HG02970 (cell line): Measurements from ENCODE around the gene AKAP5.
A peak's percentile ranks its signal among the peaks of the same experiment; 100 is the strongest.
"Not testable (repeated sequence)": the region's sequence is repeated elsewhere in the genome, so short reads cannot be mapped to it uniquely, and the experiment has no call there.

ENCODE experiments used
- ATAC-seq: cut with Tn5 transposase; IDR thresholded peaks from one replicate; pipeline ENCODE4 v1.9.1; 2021; ENCODE audit warnings: mild to moderate bottlenecking, moderate library complexity, moderate number of reproducible peaks; ENCODE audit not compliant: unreplicated experiment, low FRiP score

Gene AKAP5

DNA sequence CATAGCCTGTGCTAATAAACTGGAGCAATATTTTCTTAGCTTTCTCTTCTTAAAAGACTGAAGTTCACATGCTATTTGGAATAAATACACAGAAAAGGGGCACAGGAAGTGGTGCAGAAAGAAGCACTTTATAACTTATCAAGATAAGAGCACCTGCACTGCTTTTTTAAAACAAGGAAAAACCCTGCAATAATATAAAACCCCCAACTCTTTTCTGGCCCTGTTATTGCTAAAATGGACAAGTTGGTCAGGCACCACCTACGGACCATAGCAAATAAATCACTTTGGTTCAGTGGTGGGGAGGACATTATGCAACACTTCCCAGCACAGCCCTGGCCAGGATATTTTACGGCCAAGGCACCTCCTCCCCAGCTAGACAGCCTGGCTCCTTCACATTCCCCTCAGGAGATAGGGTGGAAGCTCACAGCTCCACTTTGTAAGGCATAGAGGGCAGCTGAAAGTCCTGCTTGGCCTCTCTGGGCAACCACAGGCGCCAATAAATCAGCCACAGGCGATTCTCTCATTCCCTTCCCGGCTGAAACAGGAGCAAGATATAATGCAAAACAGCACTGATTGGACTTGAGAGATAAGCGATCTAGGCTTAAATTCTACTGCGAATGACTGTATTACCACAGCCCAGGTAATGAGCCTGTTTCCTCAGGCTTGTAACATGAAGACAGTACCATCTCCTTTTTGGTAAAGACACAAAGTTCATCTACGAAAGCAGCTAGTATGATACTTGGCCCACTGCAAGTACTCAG is 36.3 kb downstream of the AKAP5 start:
- ATAC-seq = no peak

DNA sequence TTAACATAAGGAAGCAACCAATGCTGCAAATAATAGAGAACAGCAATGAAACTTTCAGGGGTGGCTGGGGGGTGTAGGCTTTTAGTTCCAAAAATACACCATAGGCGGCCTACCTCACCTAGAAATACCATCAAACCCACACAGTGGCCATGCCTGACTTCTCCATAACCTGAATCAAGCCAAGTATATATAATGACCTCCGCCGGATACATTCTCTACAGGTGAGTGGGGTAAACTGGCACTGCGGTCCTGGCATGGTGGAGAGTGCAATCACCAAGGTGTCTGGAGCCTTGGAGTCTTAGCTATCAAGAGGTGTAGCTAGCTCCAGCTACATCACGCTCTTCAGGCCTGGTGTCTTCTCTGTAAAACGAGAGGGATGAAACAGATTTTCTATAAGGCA is 37.2 kb downstream of the AKAP5 start:
- ATAC-seq = no peak

GRCh38 chr14:64502887-64503433 is 37.7 kb downstream of the AKAP5 start:
- ATAC-seq = no peak

DNA sequence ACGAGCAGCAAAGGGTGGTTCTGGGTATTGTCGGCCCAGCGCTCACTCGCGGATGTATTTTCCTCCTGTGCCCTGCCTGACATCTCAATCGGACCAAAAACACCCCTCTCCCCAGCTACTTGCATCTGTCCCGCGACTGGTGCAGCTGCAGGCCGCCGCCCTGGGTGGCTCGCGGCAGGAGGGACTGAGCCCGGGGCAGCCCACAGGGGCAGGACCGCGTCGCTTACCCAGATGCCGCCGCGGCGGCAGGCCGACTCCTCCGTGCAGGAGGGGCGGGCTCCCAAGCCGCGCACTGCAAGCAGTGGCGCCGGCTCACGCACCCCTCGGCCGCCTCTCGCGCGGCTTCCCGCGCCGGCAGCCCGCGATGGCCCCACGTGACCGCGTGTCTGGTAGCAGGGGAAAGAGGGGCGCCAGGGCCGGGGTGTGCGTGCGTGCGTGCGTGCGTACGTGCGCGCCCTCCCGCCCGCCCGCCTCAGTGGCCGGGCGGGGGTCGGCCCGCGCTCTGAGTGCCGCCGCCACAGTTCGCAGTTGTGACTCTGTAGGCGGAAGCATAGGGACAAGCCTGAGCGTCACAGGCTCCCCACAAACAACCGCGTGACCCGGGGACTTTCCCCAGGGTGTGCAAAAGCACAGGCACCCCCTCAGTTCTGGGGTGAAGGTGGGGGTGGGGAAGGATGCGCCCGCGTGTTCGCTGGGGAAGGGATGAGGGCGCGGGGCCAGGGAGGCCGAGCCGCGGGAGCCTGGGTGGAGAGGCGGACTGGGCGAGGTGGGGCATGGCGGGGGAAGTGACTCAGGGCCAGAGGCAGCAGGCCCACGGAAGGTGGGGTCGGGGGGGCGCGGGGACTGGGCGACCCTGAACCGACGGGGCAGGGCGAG is 38.4 kb downstream of the AKAP5 start, which contains the start of gene ZBTB25:
TSS of gene ZBTB25 (minus strand) at position 405 of the 876 bp plus-strand sequence. CDS start 13,305 bp downstream, outside the sequence.
- peak; percentile 57 for ATAC-seq

GRCh38 chr14:64504310-64504896 is 39.1 kb downstream of the AKAP5 start, which contains the start of gene ZBTB1:
ZBTB1 (plus strand) TSS chr14:64504770; CDS start chr14:64521505, 16,735 bp downstream.
- peak; percentile 39 for ATAC-seq

DNA sequence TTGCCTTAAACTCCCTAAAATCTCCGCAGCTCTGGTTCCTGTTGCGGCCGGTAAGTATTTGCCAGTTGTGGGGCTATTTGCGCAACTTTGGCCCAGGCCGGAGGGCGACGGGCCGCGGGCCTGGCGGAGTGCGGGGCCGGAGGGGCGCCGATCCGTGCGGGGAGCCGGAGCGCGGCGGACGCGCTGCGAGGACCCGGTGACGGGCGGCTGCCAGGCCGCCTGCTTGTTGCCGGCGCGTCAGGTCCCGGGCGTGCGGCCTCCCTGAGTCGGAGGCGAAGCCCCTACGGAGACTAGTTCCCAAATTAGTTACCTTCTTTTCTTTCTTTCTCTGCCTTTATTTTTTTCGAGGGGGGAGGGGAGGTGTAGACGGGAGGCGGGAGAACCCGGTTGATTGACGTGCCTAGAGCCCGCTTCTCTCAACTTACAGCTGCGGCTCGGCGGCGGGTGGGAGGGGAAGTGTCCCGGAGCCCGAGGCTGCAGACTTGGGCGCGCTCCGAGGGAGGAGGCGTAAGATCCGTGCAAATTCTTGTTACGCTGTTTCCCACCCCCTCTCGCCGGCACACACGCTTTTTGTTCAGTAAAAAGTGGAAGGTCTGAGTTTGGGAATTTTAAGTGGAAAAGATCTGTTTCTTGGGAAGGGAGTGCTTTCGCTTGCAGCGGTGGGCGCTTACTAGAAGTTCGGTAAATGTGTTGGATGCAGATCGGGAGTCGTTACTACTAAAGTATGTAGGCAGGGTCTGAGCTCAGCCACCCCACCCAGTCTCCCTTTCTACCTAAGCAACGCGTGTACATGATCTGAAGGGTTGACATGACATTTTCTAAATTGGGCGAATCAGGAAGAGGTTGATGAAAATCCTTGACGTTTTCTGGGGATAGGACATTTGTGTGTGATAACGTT is 39.8 kb downstream of the AKAP5 start:
- ATAC-seq = peak; percentile 32

GRCh38 chr14:64506721-64507120 is 41.4 kb downstream of the AKAP5 start:
- ATAC-seq = no peak

DNA sequence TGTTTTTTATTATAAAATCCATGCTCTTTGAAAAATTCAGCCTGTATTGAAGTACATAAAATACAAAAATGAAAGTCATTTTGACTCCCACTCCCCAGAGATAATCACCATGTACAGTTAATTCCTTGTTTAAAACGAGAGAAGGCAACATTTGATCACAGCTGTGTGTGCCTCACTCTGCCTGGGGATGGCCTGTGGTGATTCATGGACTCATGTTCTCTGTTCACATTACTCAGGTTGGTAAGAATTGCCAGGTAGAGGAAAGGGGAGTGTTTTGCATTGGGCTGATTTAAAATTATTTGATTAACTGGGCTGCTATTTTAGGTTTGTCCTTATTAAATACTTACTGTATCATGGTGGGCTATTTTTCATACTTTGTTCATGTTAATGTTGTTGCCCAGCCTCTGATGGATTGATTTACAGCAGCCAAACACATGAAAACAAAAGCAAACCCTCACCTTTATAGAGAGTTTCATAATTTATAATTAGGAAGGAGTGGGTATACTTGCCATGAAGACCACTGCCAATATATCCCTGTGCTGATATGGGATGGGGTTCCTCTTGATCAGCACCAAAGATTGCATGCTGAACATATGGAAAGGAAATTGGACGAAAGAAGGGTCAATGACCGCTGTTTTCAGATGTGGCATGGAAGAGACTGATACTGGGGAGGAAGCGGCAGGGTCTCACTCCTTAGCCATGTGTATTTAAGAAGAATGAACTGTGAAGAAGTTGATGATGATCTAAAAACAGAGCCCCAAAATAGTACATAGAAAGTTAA is 42.3 kb downstream of the AKAP5 start:
- no peak for ATAC-seq

GRCh38 chr14:64508215-64508776 is 43.0 kb downstream of the AKAP5 start:
- ATAC-seq = no peak

DNA sequence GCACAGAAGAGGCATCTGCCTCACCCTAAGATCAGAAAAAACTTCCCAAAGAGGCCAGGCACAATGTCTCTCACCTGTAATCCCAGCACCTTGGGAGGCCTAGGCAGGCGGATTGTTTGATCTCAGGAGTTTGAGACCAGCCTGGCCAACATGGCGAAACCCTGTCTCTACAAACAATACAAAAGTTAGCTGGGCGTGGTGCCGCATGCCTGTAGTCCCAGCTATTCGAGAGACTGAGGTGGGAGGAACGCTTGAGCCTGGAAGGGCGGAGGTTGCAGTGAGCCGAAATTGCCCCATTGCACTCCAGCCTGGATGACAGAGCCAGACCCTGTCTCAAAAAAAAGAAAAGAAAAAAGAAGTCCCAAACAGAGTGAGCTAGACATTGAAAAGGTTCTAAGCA is 43.7 kb downstream of the AKAP5 start:
- ATAC-seq = no peak

DNA sequence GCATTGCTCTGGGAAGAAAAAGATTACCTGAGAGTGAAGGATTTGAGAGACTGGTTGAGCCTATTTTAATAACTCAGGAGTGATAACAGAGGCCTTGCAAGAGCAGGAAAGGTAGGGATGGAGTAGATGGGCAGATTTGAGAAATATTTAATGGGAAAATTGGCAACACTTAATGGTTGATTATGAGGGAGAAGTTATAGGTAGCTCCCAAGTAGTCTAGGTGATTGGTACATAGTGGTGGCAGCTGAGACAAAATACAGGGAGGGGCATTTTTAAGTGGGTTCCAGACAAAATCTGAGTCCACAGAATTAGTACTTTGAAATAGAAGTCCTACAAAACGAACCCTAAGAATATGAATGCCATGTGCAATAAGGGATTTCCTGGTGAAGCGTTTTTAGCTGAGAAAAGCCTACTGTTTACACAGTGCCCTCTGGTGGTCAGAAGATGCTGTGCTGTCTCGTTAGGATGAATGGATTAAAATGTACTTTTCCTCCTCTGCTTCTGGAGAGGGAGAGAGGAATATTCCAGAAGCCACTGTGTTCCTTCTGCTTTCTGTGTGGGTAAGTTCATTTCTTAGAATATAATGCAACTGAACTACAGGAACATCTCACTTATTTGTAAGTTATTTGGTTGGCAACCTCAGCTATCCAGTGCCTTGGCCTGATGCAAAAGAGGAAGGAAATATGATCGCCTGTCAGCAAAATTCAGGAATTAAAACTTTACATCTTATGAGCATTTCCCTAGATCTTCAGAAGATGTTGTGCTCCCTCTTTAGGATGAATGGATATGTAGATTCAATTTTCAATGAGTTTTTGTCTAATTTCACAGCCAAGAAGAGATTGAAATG is 45.7 kb downstream of the AKAP5 start:
- ATAC-seq = no peak

DNA sequence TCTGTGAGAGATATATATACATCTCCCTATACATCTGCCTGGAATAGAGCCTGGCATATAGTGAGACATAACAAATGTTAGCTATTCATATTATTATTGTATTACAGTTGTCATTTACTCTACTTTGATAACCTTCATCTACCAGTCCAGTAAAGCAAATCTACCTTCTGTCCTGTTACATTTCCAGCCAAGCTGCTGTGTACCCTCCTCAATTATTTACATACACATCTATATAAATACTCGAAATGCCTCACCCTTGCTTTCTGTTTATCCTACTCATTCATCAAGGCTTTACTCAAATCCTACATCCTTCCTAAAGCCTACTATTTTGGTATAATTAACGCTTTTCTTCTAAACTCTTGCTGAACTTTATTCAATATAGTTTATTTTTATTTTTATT is 48.0 kb downstream of the AKAP5 start:
- ATAC-seq = no peak

DNA sequence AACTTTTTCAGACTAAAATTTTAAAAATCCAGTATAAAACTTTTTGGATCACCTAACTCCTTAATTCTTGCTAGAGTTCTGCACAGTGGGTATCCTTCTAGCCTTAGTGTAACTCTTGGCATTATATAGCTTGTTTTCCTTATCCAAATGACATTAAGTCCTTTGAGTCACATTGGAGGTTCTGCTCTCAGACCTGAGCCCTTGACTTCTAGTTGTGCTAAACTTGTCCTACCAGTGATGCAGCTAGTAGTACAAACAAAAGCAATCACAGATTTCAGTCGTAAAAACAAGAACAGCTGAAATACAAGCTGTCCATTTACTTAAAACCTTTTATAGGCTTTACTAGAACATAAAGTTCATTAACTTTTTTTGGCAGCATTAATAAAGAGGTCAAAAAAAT is 49.8 kb downstream of the AKAP5 start:
- no peak for ATAC-seq

- ATAC-seq = no peak
These were observed 51.7 kb downstream of the AKAP5 start for GRCh38 chr14:64516969-64517368.

- ATAC-seq = not testable (repeated sequence)
These were observed 52.4 kb downstream of the AKAP5 start for GRCh38 chr14:64517667-64518066.

DNA sequence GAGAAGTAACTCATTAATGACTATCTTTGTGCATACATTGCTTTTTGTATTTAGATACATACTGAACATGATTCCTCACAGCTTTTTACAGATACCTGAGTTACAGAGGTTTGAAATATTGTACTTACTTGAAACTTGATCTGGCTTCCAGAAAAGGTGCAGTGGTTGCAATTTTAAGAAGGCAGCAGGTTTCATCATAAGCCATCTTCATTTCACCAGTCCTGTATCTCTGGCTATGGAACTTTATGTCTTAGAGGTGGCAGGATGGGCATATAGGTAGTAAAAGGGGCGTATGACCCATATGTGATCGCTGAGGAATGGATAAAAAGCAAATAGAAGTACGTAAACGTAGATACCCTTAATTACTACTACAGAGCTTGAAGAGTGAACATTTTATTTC is 52.9 kb downstream of the AKAP5 start:
- no peak for ATAC-seq

DNA sequence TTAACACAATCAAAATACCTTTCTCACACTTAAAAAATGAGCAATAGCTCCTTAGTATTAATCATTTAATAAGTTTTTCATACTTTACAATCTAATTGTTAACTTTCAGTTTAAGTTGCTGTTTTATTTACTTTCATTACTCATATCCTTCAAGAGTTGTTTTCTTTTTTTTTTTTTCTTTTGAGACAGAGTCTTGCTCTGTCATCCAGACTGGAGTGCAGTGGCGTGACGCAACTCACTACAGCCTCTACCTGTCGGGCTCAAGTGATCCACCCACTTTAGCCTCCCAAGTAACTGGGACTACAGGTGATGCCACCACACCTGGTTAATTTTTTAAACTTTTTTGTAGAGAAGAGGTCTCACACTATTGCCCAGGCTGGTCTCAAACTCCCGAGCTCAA is 55.4 kb downstream of the AKAP5 start:
- no peak for ATAC-seq
